ENCODE results near the gene SLC22A23.

SLC22A23 gene

DNA sequence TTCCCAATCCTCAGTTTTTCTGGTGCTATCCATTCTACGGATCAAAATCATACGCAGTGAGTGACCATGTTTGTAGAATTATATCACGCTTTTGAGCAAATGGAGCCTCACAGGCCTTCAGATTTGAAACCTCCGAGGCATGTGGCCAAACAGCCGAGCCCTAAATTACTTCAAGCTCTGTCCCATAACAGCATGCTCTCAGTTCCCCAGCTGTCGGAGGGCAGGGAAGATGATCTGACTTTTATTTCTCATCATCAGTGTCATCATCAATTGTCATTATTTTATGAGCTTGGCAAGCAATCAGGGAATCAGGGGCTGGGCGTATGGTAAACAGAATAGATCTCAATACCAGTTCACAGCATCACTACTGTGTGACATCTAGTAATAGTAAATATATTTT is 124.9 kb downstream of the SLC22A23 start:
- no peak for DNase-seq (ENCODE audit: low read depth)

GRCh38 chr6:3331494-3331893 is 125.4 kb downstream of the SLC22A23 start:
- no peak for DNase-seq (ENCODE audit: low read depth)

DNA sequence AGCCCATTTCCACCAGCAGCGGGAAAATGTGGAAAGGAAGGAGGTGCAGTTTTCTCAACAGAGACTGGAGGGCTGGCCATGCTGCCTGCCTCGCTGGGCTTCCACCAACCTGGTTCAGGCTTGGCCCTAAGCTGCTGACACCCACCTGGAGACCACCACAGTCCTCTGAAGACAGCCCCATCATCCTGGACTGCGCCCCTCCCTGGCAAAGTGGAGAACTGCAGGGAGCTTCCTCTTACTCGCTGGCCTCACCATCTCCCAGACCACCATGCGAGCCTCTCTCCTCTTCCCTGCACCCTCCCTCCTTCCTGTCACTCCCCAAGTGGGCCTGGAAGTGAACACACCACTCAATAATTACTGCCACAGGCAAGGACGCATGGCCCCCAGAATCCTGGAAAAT is 126.7 kb downstream of the SLC22A23 start:
- DNase-seq (ENCODE audit: low read depth): no peak

GRCh38 chr6:3329393-3330051 is 127.3 kb downstream of the SLC22A23 start:
- no peak for DNase-seq (ENCODE audit: low read depth)

DNA sequence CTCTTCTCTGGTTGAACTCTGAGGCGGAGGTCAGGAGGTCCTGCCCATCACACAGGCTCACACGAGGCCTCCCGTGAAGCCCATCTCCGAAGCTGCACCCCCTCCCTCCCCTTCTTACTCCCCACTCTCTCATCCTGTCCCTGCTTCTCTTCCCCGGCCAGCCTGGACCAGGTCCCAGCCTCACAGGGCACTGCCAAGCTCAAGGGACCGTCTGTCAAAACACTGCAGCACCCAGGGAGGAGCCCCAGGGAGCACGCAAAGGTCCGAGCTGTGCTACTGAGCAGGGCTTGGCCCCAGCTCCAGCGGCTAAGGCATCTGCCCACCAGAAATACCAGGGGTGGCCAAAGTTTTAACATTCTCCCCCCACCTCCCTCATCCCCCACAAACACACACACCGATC is 128.1 kb downstream of the SLC22A23 start:
- DNase-seq (ENCODE audit: low read depth): no peak

DNA sequence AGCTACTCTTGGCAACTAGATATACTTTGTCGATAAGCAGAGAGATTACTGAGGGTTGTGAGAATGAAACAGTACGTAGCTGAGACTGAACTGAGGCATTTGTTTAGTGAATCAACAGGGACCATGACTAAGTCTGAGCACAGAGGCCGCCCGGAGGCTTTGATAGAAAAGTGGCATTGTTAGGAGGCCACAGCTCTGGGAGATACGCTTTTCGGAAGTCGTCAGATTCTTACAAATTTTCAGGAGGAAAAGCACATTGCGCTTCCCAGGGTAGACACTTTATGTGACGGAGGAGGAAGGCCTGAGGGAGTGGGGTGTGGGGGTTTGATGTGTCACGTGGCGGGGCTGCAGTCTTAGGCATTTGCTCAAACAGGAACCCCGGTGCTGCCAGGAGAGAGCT is 128.7 kb downstream of the SLC22A23 start:
- no peak for DNase-seq (ENCODE audit: low read depth)

GRCh38 chr6:3327403-3327802 is 129.4 kb downstream of the SLC22A23 start:
- no peak for DNase-seq (ENCODE audit: low read depth)

- DNase-seq (ENCODE audit: low read depth): no peak
Observed at GRCh38 chr6:3326981-3327380, 129.9 kb downstream of the SLC22A23 start.

- DNase-seq (ENCODE audit: low read depth): no peak
Observed at GRCh38 chr6:3326184-3326971, 130.5 kb downstream of the SLC22A23 start.

DNA sequence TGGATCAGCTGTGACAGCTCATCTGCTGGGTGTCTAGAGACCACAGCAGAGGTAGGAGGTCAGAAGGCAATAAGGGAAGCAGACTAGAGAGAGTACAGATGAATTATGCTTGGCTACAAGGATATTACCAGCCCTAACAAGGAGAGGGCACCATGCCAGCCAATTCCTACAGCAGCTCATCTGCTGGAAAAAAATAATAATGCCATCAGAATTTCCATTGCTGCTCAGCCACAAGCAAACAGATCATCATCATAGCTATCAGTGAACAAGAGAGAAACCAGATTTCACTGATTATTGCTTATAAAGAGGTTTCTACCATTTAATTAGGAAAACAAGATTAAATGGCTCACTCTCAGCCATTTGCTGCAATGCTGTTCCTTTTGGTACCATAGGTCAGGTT is 131.6 kb downstream of the SLC22A23 start:
- DNase-seq (ENCODE audit: low read depth): no peak

DNA sequence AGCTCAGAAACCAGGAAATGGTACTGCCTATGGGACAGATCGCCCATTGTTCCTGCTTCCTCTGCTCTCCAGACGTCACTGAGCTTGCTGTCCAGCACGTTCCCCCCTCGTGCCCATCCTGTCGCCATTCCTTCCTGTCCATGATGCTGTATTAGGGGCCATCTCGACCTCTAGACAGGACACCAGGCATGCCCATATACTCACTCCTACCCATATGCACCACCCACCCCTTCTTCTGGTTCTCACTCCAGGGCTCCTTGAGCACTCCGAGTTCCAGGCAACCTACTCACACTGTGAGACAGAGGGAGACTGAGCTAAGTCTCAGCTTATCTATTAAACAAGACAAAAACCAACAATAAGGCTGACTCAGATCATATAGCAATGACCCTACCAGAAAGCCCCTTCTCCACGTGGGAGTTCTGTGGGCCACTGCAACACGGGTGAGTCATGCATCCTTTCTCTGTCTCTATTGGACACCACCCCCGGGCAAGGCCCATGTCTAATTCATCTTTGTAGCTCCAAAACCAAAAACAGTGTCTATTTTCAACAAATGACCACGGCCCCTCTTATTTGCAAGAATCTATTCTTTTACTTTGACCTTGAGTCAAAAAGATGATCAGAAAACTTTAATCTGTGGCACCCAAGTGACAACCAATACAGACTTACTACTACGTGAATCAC is 132.4 kb downstream of the SLC22A23 start:
- DNase-seq (ENCODE audit: low read depth): no peak

GRCh38 chr6:3323696-3324261 is 133.1 kb downstream of the SLC22A23 start:
- no peak for DNase-seq (ENCODE audit: low read depth)

DNA sequence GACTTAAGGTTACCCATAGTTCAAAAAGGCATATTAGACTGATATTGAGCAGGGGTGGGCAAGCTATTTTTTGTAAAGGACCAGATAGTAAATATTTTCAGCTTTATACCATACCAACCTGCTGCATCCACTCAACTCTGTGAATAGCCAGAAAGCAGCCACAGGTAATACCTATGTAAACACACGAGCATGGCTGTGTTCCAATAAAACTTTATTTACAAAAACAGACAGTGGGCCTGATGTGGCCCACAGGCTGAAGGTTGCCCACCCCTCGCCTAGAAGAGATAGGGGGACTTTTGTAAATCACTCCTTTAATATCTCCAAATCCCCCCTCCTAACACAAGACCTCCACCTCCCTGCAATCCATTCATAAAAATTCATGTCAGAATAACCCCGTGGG is 133.7 kb downstream of the SLC22A23 start:
- no peak for DNase-seq (ENCODE audit: low read depth)

GRCh38 chr6:3322366-3322890 is 134.4 kb downstream of the SLC22A23 start:
- DNase-seq (ENCODE audit: low read depth): no peak

- no peak for DNase-seq (ENCODE audit: low read depth)
Observed at GRCh38 chr6:3321875-3322274, 135.0 kb downstream of the SLC22A23 start.

DNA sequence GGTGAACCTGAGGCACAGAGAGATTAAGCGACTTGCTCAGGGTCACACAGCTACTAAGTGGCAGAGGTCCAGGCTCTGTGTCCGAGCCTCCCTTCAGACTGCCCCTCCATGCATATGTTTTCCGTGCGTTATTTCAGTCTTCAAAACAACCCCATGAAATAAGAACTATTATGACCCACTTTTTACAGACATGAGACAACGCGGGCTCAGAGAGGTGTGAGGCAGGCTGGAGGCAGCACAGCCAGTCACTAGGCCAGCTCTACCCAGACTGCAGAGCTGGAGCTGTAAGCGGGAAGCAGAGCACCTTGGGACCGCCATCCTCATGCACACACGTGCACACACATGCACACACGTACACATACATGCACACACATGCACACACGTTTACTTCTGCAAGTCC is 135.8 kb downstream of the SLC22A23 start:
- DNase-seq (ENCODE audit: low read depth): no peak

- no peak for DNase-seq (ENCODE audit: low read depth)
Observed at GRCh38 chr6:3320238-3320811, 136.5 kb downstream of the SLC22A23 start.

- DNase-seq (ENCODE audit: low read depth): no peak
Observed at GRCh38 chr6:3319610-3320200, 137.1 kb downstream of the SLC22A23 start.

GRCh38 chr6:3318821-3319540 is 137.9 kb downstream of the SLC22A23 start:
- DNase-seq (ENCODE audit: low read depth): no peak

DNA sequence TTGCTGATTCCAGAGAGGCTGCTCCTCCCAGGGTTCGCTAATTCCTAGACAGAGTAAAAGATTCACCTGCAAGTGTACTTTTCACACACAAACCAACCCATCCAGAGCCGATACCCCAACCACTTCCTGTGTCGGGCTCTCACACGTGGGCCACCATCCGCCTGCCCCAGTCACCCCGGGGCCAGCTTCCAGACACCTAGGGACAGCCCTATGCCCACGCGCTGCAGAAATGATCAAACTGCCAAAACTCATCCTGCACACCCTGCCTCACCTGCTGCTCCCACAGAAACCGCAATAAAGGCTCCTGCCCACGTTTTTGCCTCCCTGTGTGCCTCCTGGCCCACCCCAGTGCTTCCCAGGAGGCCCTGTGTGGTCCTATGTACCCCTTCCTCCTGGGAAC is 138.6 kb downstream of the SLC22A23 start:
- DNase-seq (ENCODE audit: low read depth): no peak

- DNase-seq (ENCODE audit: low read depth): no peak
Observed at GRCh38 chr6:3317741-3318211, 139.1 kb downstream of the SLC22A23 start.
